PC-3 (cell line): ENCODE results near the gene CARD19. TPM values are rescaled to one million over a fixed set of nuclear protein-coding genes. Genes with fewer than 3 reads are reported as not detected.
A peak's percentile ranks its signal among the peaks of the same experiment; 100 is the strongest.

Experiments used
- ATAC-seq: fragments of 200-7000 bp; cut with Tn5 transposase; 2 replicates; pipeline ENCODE4 v1.9.1; 2020; ENCODE audit warnings: mild to moderate bottlenecking, moderate library complexity
- Bru-seq: library from RNA; stranded (reverse); fragments of 400-500 nt; gene quantifications from one replicate; lab custom pipeline; 2021; lab: Mats Ljungman, UMichigan
- BruChase-seq, 2 experiments: library from RNA; stranded (reverse); fragments of 400-500 nt; gene quantifications; one replicate each; lab custom pipeline; 2021; lab: Mats Ljungman, UMichigan
- BruUV-seq: library from RNA; stranded (reverse); fragments of 400-500 nt; replicated peaks from 2 replicates; lab custom pipeline; 2021; lab: Mats Ljungman, UMichigan
- CTCF ChIA-PET: fragments of 300-600 bp; sonication (Branson Sonifier 250); formaldehyde crosslinking; loops from one replicate; lab custom pipeline; 2022; ENCODE audit warnings: antibody characterized with exemption; lab: Charles Lee
- POLR2A ChIA-PET: fragments of 300-600 bp; sonication (Branson Sonifier 250); formaldehyde crosslinking; loops from one replicate; lab custom pipeline; 2022; ENCODE audit warnings: antibody characterized with exemption; ENCODE audit not compliant: unreplicated experiment; lab: Charles Lee
- DNase-seq: peaks from one replicate; pipeline ENCODE4 v3.0.0-alpha.2; 2015
- H2AFZ ChIP-seq: fragments of 300-600 bp; sonication (generic); 2 replicates; pipeline ENCODE4 v1.6.0; 2016; ENCODE audit warnings: antibody characterized with exemption, low read length
- H3F3A ChIP-seq: fragments of 300-600 bp; sonication (generic); one replicate; pipeline ENCODE4 v1.6.0; 2017; ENCODE audit warnings: antibody characterized with exemption, low read length, control low read depth, mild to moderate bottlenecking; ENCODE audit not compliant: unreplicated experiment
- H3K27ac ChIP-seq: fragments of 300-600 bp; sonication (generic); 2 replicates; pipeline ENCODE4 v1.5.1; 2016; ENCODE audit warnings: mild to moderate bottlenecking, low read length
- H3K27me3 ChIP-seq: fragments of 300-600 bp; sonication (generic); 2 replicates; pipeline ENCODE4 v1.6.1; 2016; ENCODE audit warnings: low read length, mixed read lengths
- H3K36me3 ChIP-seq: fragments of 300-600 bp; sonication (generic); 2 replicates; pipeline ENCODE4 v1.6.1; 2016; ENCODE audit warnings: low read depth, mixed run types, low read length, mixed read lengths
- H3K4me1 ChIP-seq: fragments of 300-600 bp; sonication (generic); 2 replicates; pipeline ENCODE4 v1.5.1; 2016; ENCODE audit warnings: low read length; ENCODE audit not compliant: insufficient read depth
- H3K4me2 ChIP-seq: fragments of 300-600 bp; sonication (generic); 2 replicates; pipeline ENCODE4 v1.6.0; 2016; ENCODE audit warnings: low read length
- H3K4me3 ChIP-seq: fragments of 300-600 bp; sonication (generic); 2 replicates; pipeline ENCODE4 v1.5.1; 2016; ENCODE audit warnings: mild to moderate bottlenecking, low read length, mixed read lengths
- H3K79me2 ChIP-seq: fragments of 300-600 bp; sonication (generic); 2 replicates; pipeline ENCODE4 v1.6.1; 2017; ENCODE audit warnings: low read length, mixed read lengths
- H3K9ac ChIP-seq: fragments of 300-600 bp; sonication (generic); 2 replicates; pipeline ENCODE4 v1.6.0; 2016; ENCODE audit warnings: mild to moderate bottlenecking, low read length
- H3K9me2 ChIP-seq: fragments of 300-600 bp; sonication (generic); replicated peaks from 2 replicates; pipeline ENCODE4 v1.6.1; 2016; ENCODE audit warnings: mixed run types, low read length, mixed read lengths
- H3K9me3 ChIP-seq: fragments of 300-600 bp; sonication (generic); 2 replicates; pipeline ENCODE4 v1.6.1; 2016; ENCODE audit warnings: low read length, mixed read lengths
- H4K20me1 ChIP-seq: fragments of 300-600 bp; sonication (generic); 2 replicates; pipeline ENCODE4 v1.6.1; 2016; ENCODE audit warnings: low read length, mixed read lengths
- EZH2 ChIP-seq: fragments of 300-600 bp; sonication (generic); IDR thresholded peaks from one replicate; pipeline ENCODE4 v1.6.1; 2017; ENCODE audit warnings: antibody characterized with exemption, mild to moderate bottlenecking, low read length; ENCODE audit not compliant: unreplicated experiment
- EZH2phosphoT487 ChIP-seq: fragments of 300-600 bp; sonication (generic); IDR thresholded peaks from 2 replicates; pipeline ENCODE4 v1.6.1; 2018; ENCODE audit warnings: mild to moderate bottlenecking, antibody characterized with exemption, low read length, borderline replicate concordance
- intact Hi-C: fragments of 100-400 bp; cut with micrococcal nuclease; formaldehyde crosslinking; loops from 2 replicates; pipeline ENCODE4 v1.9.0; 2023
- long read RNA-seq: library from polyadenylated mRNA; unstranded; transcript quantifications from one replicate; pipeline ENCODE4 v2.0.0, GENCODE V29; 2021; ENCODE audit not compliant: unreplicated experiment
- total RNA-seq: library from RNA; depleted of rRNA; stranded (reverse); fragments of >200 nt; gene quantifications from 2 replicates; pipeline ENCODE4 v1.2.3, GENCODE V29; 2014; rRNA removed
- TF ChIP-seq, protein P1 (sequence below): fragments of 300-600 bp; sonication (generic); conservative IDR thresholded peaks from 2 replicates; pipeline ENCODE4 v1.5.1; 2017; ENCODE audit warnings: antibody characterized with exemption, low read depth, mild to moderate bottlenecking, low read length

The CARD19 gene
- total RNA-seq (68.6 and 86.0 TPM in 2 replicates), Bru-seq, nascent RNA (percentile 68 among the genes with signal in this experiment), BruChase-seq, experiment 1, labeled RNA remaining after a 6-hour chase (percentile 64 among the genes with signal in this experiment), BruChase-seq, experiment 2, labeled RNA remaining after a 2-hour chase (percentile 74 among the genes with signal in this experiment)
- long read RNA-seq, transcript CARD19-206 (2 exons, 2,690 nt), result minor isoform, 13 of 69 reads
- long read RNA-seq, transcript CARD19-204 (5 exons, 660 nt), result minor isoform, 9 of 69 reads
- long read RNA-seq, transcript CARD19-201 (6 exons, 855 nt), result major isoform, 16 of 69 reads
- long read RNA-seq, transcript CARD19-207 (6 exons, 759 nt), result minor isoform, 8 of 69 reads
- long read RNA-seq, partial matches to known transcripts, result 4 of 69 reads
- long read RNA-seq, other reads (novel, unspliced or antisense), result 18 of 69 reads

- Histone ChIP-seq H3K27ac (peak within 1 kb of the TSS; percentile 75), H3K9me2 (no peaks in the 10 kb centered on the region), H3K4me2 (peak within 1 kb of the TSS; percentile 95), H3K36me3 (no peaks in the 10 kb centered on the region), H4K20me1 (no peaks in the 10 kb centered on the region), H2AFZ (peak within 1 kb of the TSS; percentile 86), H3K9ac (peak within 1 kb of the TSS; percentile 79), H3K27me3 (no peaks in the 10 kb centered on the region), H3K4me1 (peaks cover 28% of the 10 kb centered on the region), H3K79me2 (peaks cover 47% of the 10 kb centered on the region), H3F3A (no peaks in the 10 kb centered on the region), H3K9me3 (no peaks in the 10 kb centered on the region), H3K4me3 (peak within 1 kb of the TSS; percentile 91)
- ATAC-seq (peak; percentile 10), DNase-seq (peak; percentile 35)
- no peak for TF ChIP-seq EZH2phosphoT487
- TF ChIP-seq, protein P1, sequence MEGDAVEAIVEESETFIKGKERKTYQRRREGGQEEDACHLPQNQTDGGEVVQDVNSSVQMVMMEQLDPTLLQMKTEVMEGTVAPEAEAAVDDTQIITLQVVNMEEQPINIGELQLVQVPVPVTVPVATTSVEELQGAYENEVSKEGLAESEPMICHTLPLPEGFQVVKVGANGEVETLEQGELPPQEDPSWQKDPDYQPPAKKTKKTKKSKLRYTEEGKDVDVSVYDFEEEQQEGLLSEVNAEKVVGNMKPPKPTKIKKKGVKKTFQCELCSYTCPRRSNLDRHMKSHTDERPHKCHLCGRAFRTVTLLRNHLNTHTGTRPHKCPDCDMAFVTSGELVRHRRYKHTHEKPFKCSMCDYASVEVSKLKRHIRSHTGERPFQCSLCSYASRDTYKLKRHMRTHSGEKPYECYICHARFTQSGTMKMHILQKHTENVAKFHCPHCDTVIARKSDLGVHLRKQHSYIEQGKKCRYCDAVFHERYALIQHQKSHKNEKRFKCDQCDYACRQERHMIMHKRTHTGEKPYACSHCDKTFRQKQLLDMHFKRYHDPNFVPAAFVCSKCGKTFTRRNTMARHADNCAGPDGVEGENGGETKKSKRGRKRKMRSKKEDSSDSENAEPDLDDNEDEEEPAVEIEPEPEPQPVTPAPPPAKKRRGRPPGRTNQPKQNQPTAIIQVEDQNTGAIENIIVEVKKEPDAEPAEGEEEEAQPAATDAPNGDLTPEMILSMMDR, result no peak
- TF ChIP-seq EZH2, result no peak
- ChIA-PET CTCF (interaction anchor here (0.6 kb wide), 1 partner anchor 38 kb away, joined by 4 read pairs; the partner anchor contains the start of gene NINJ1), POLR2A (no interaction called here)
- no TSS peak for BruUV-seq
- intact Hi-C loops, result loop anchor here (2.0 to 10.0 kb wide), 2 partner anchors 93 to 221 kb away; partner anchors contain the start of gene ZNF484
Measured at GRCh38 chr9:93096131-93096802, at the start of gene CARD19. Gene CARD19, plus strand, starts transcription at chr9:93096217. Its CDS starts 129 bp downstream, at chr9:93096346.

DNA sequence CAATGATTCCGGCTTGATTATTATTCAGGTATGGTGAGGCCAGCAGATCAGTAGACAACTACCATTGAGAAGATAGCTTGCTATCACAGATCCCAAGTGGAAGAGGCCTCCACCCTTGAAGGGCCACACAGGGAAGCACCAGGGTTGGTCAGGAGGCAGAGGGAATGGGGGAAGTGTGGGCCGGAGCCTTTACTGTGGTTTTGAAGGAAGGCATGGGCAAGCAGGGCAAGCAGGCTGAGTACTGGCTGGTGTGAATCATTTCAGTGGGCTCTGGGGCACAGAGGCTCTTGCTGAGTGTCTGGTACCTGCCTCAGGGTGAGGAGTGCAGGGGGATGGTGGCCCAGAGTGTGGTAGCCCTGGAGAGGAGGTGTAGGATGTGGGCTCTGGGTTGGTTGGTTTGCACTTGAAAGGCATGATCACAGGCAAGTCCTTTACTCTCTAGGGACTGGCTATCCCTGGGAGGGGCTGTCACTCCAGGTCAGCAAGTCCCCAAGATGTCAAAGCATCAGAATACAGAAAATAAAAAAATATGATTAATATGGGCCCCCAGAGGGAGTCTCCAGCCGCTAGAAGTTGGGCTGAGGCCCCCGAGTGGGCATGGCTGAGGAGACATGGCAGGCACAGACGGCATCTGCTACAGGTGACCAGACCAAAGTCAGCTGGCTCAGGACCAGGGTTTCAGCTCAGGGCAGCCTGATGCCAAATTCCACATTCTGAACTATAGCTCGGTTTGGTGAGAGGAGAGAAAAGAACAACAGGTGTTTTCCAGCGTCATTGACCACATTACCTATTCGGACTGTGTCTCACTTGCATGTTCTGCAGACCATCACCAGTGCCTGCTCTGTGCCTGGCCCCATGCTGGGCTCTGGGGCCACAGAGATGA lies 47.2 kb upstream of the CARD19 start:
- Histone ChIP-seq H3K79me2 (no peaks in the 10 kb centered on the region), H3K4me1 (no peaks in the 10 kb centered on the region), H3K9me3 (no peaks in the 10 kb centered on the region), H3K36me3 (no peaks in the 10 kb centered on the region), H3F3A (no peaks in the 10 kb centered on the region), H3K4me2 (no peak overlapping the region), H3K4me3 (no peak overlapping the region), H3K9ac (no peak overlapping the region), H4K20me1 (no peaks in the 10 kb centered on the region), H3K27me3 (no peaks in the 10 kb centered on the region), H3K9me2 (no peaks in the 10 kb centered on the region), H3K27ac (no peak overlapping the region), H2AFZ (no peak overlapping the region)
- TF ChIP-seq, protein P1, result no peak
- TF ChIP-seq EZH2 (no peak), EZH2phosphoT487 (no peak)
- no TSS peak for BruUV-seq
- ATAC-seq (no peak), DNase-seq (no peak)
- intact Hi-C loops, result no loop called here
- POLR2A ChIA-PET, result no interaction called here
- CTCF ChIA-PET, result no interaction called here
